GM21381 (cell line): Measurements from ENCODE around the gene CAMK1D.

Source experiments
- ATAC-seq: cut with Tn5 transposase; IDR thresholded peaks from one replicate; pipeline ENCODE4 v1.9.1; 2021; ENCODE audit warnings: mild to moderate bottlenecking, moderate library complexity; ENCODE audit not compliant: unreplicated experiment

The CAMK1D gene

GRCh38 chr10:12872577-12872976, 523.2 kb downstream of the CAMK1D start:
- ATAC-seq = no peak

- no peak for ATAC-seq
Measured at GRCh38 chr10:12873172-12873571, 523.8 kb downstream of the CAMK1D start.

- no peak for ATAC-seq
Measured at GRCh38 chr10:12874501-12874900, 525.2 kb downstream of the CAMK1D start.

GRCh38 chr10:12875100-12875499, 525.8 kb downstream of the CAMK1D start:
- no peak for ATAC-seq

GRCh38 chr10:12876266-12876665, 526.9 kb downstream of the CAMK1D start:
- ATAC-seq = no peak

GRCh38 chr10:12877150-12877549, 527.8 kb downstream of the CAMK1D start:
- ATAC-seq = no peak

GRCh38 chr10:12880423-12880822, 531.1 kb downstream of the CAMK1D start:
- no peak for ATAC-seq

GRCh38 chr10:12884851-12885250, 535.5 kb downstream of the CAMK1D start:
- no peak for ATAC-seq
